HepG2 (cell line): ENCODE data around the gene GPT2. TPM values are rescaled to one million over a fixed set of nuclear protein-coding genes. Genes with fewer than 3 reads are reported as not detected.

Source experiments
- FOXC1 ChIP-seq: sonication (generic); formaldehyde crosslinking; IDR thresholded peaks from 2 replicates; pipeline ENCODE4 v1.8.0; 2022; ENCODE audit warnings: mild to moderate bottlenecking, missing genetic modification reagents, borderline replicate concordance
- FOXJ3 ChIP-seq: sonication (generic); formaldehyde crosslinking; IDR thresholded peaks from 2 replicates; pipeline ENCODE4 v1.4.0; 2020; ENCODE audit warnings: missing genetic modification reagents, mild to moderate bottlenecking, borderline replicate concordance
- KAT8 ChIP-seq: IDR thresholded peaks from 2 replicates; pipeline ENCODE4 v1.6.1; 2016; ENCODE audit warnings: missing genetic modification reagents, missing compliant biosample characterization
- MED8 ChIP-seq: sonication (generic); formaldehyde crosslinking; IDR thresholded peaks from 2 replicates; pipeline ENCODE4 v1.8.1; 2023; ENCODE audit warnings: mild to moderate bottlenecking, missing genetic modification reagents; ENCODE audit not compliant: insufficient replicate concordance
- MTA1 ChIP-seq: sonication (generic); formaldehyde crosslinking; IDR thresholded peaks from 2 replicates; pipeline ENCODE4 v1.4.0; 2020; ENCODE audit warnings: missing genetic modification reagents, mild to moderate bottlenecking, borderline replicate concordance
- MYPOP ChIP-seq: sonication (generic); formaldehyde crosslinking; IDR thresholded peaks from 2 replicates; pipeline ENCODE4 v1.8.1; 2023; ENCODE audit warnings: mild to moderate bottlenecking, moderate library complexity, missing genetic modification reagents
- RAD21 ChIP-seq: fragments of 450-650 bp; formaldehyde crosslinking; IDR thresholded peaks from 2 replicates; pipeline ENCODE4 v1.5.0; 2020; ENCODE audit warnings: mild to moderate bottlenecking
- RBFOX2 ChIP-seq: fragments of 200-400 bp; formaldehyde crosslinking; IDR thresholded peaks from 2 replicates; pipeline ENCODE4 v1.6.1; 2017; ENCODE audit warnings: low read depth, mild to moderate bottlenecking, low read length
- RFXANK ChIP-seq: IDR thresholded peaks from 2 replicates; pipeline ENCODE4 v1.6.1; 2016
- SIX1 ChIP-seq: sonication (generic); formaldehyde crosslinking; IDR thresholded peaks from 2 replicates; pipeline ENCODE4 v1.4.0; 2020; ENCODE audit warnings: missing genetic modification reagents, borderline replicate concordance
- ZBTB3 ChIP-seq: sonication (generic); formaldehyde crosslinking; IDR thresholded peaks from 2 replicates; pipeline ENCODE4 v1.4.0; 2020; ENCODE audit warnings: low read depth, mild to moderate bottlenecking, moderate library complexity, missing genetic modification reagents, borderline replicate concordance
- ZNF138 ChIP-seq: sonication (generic); formaldehyde crosslinking; IDR thresholded peaks from 2 replicates; pipeline ENCODE4 v1.5.0; 2020; ENCODE audit warnings: mild to moderate bottlenecking, low read depth, missing genetic modification reagents
- ZNF160 ChIP-seq: sonication (generic); formaldehyde crosslinking; IDR thresholded peaks from 2 replicates; pipeline ENCODE4 v1.8.0; 2022; ENCODE audit warnings: mild to moderate bottlenecking, inconsistent platforms, missing genetic modification reagents
- ZNF350 ChIP-seq: sonication (generic); formaldehyde crosslinking; IDR thresholded peaks from 2 replicates; pipeline ENCODE4 v1.4.0; 2020; ENCODE audit warnings: mild to moderate bottlenecking, low read depth, missing genetic modification reagents, borderline replicate concordance
- ZNF609 ChIP-seq: sonication (generic); formaldehyde crosslinking; IDR thresholded peaks from 2 replicates; pipeline ENCODE4 v1.4.0; 2020; ENCODE audit warnings: mild to moderate bottlenecking, missing genetic modification reagents, borderline replicate concordance
- ZNF709 ChIP-seq: sonication (generic); formaldehyde crosslinking; IDR thresholded peaks from 2 replicates; pipeline ENCODE4 v1.5.0; 2020; ENCODE audit warnings: mild to moderate bottlenecking, missing genetic modification reagents
- ZNF775 ChIP-seq: sonication (generic); formaldehyde crosslinking; IDR thresholded peaks from 2 replicates; pipeline ENCODE4 v1.4.0; 2020; ENCODE audit warnings: missing genetic modification reagents, mild to moderate bottlenecking, moderate library complexity, borderline replicate concordance
- ZUFSP ChIP-seq: sonication (generic); formaldehyde crosslinking; IDR thresholded peaks from 2 replicates; pipeline ENCODE4 v1.9.0; 2021; ENCODE audit warnings: missing genetic modification reagents, mild to moderate bottlenecking, borderline replicate concordance
- polyA plus RNA-seq, 8 experiments: library from polyadenylated mRNA; depleted of rRNA in 3 of 8; stranded (reverse) in 7 of 8; unstranded in 1 of 8; fragments of >200 nt; fragmentation: Illumina TruSeq in 4 of 8; extraction: Trizol in 4 of 8; gene quantifications; 2 replicates each; pipeline versions ENCODE4 v1.2.1 to v1.2.3, GENCODE V29; 2011 to 2016; ENCODE audit warnings: low read depth in 4 of 8, missing spikeins in 1 of 8, mixed read lengths in 1 of 8; ENCODE audit not compliant: insufficient read depth in 1 of 8
- total RNA-seq, 5 experiments: library from RNA; depleted of rRNA; stranded (reverse); fragments of >200 nt; fragmentation: Illumina TruSeq; extraction: Trizol; gene quantifications; 2 replicates each; pipeline ENCODE4 v1.2.3, GENCODE V29; 2016; ENCODE audit warnings: low read depth in 1 of 5

The GPT2 gene
- total and polyA plus RNA-seq, 2 of the 13 experiments (the other 11 are each of a cell fraction or from before 2014, with no cell fraction given) = 138 to 267 TPM

- peak; percentile 97 for TF ChIP-seq ZNF609
- no peak for TF ChIP-seq RFXANK (CRISPR knock-in tag)
- TF ChIP-seq FOXJ3 (CRISPR knock-in tag) = peak; percentile 79; the same call in 1 of the 2 replicates
- TF ChIP-seq ZNF775 (CRISPR knock-in tag) = 0 out of 2 replicates have a peak, but pooled peaks have one; percentile 28
- TF ChIP-seq RAD21 = peak; percentile 72; the same call in 1 of the 2 replicates
- no peak for TF ChIP-seq RBFOX2
- no peak for TF ChIP-seq MED8
- TF ChIP-seq ZNF709 (CRISPR knock-in tag) = peak; percentile 49; the same call in 1 of the 2 replicates
- peak; percentile 87; the same call in 1 of the 2 replicates for TF ChIP-seq FOXC1 (CRISPR knock-in tag)
- TF ChIP-seq SIX1 (CRISPR knock-in tag) = peak; percentile 61; the same call in 1 of the 2 replicates
- peak; percentile 85; the same call in 1 of the 2 replicates for TF ChIP-seq ZBTB3 (CRISPR knock-in tag)
- TF ChIP-seq MYPOP (CRISPR knock-in tag) = peak; percentile 41; the same call in 1 of the 2 replicates
- TF ChIP-seq ZNF138 (CRISPR knock-in tag) = no peak
- peak; percentile 37; the same call in 1 of the 2 replicates for TF ChIP-seq KAT8
- TF ChIP-seq ZNF350 (CRISPR knock-in tag) = peak; percentile 72
- peak; percentile 88 for TF ChIP-seq MTA1
- TF ChIP-seq ZUFSP (CRISPR knock-in tag) = no peak
- peak; percentile 77; the same call in 1 of the 2 replicates for TF ChIP-seq ZNF160 (CRISPR knock-in tag)
Observed at GRCh38 chr16:46918905-46919792, 35.0 kb downstream of the GPT2 start (continued).
